HTR-8/SVneo (cell line): Measurements from ENCODE around the gene APBB2.

ENCODE experiments used
- DNase-seq: peaks from one replicate; pipeline ENCODE4 v3.0.0; 2011; ENCODE audit warnings: low spot score, mixed read lengths; ENCODE audit not compliant: insufficient read length
- FAIRE-seq: peaks from 2 replicates; lab custom pipeline; 2011; peaks lifted over from hg19 to GRCh38; lab: Jason Lieb, UNC

Gene APBB2

GRCh38 chr4:41214136-41214824 is at the start of gene APBB2:
Gene APBB2 (minus strand): TSS chr4:41214542. CDS start chr4:41033254, 181,288 bp downstream.
- FAIRE-seq, result peak; percentile 44
- peak; percentile 94 for DNase-seq

GRCh38 chr4:41262198-41262597 is 47.9 kb upstream of the APBB2 start:
- DNase-seq (no peak), FAIRE-seq (no peak)

DNA sequence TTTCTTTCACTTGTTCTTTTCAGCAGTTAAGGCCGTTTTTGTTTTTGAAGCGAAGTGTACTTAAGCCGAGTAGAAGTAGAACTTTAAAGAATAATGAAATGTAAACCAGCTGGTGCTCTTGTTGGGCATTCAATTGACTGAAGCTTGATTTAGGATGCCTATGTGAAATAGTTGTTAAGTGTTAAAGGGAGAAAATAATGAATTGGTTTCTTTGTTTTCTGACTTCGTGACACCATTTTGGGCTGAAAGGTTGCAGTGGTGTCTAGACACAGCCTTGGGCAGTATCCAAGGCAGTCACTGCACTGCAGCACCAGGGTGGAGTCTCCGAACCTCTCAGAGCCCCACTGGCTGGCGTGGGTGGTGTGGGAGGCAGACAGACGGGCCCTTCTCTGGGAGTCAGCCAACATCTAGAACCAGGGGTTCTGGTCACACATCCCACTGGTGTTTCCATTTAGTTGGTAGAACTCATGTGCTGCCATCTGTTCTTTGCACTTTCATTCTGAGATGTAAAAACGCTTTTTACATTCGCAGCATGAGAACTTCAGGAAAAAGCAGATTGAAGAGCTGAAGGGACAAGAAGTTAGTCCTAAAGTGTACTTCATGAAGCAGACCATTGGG is 45.9 kb upstream of the APBB2 start:
- DNase-seq (no peak), FAIRE-seq (no peak)

DNA sequence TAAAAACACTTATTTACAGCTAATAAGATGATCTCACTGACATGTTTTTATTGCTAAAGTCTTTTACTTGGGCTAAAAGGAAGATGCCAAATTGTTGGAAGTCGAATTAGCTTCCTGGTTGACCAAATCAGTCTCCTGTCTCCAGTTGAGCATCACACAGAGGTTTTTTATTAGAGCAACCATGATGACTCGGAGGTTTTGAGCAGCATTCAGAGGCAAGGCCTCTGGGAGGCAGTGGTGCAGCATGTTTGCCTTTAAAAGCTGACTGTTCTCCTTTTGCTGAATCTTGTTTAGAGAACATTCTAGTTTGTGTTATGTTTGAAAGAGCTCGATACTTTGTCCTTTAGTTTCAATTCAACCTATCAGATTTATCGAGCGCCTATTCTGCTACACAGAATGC is 44.4 kb upstream of the APBB2 start:
- FAIRE-seq (no peak), DNase-seq (peak; percentile 57)

GRCh38 chr4:41257906-41258305 is 43.6 kb upstream of the APBB2 start:
- FAIRE-seq, result no peak
- DNase-seq, result no peak

GRCh38 chr4:41257257-41257901 is 43.0 kb upstream of the APBB2 start:
- DNase-seq, result peak; percentile 53
- FAIRE-seq, result peak; percentile 4

- FAIRE-seq (no peak), DNase-seq (peak; percentile 91)
Observed at GRCh38 chr4:41256740-41257256, 42.5 kb upstream of the APBB2 start, which contains the start of gene UCHL1. Gene UCHL1 (plus strand): TSS chr4:41256928. CDS start chr4:41256977, 49 bp downstream.

GRCh38 chr4:41256131-41256739 is 41.9 kb upstream of the APBB2 start:
- peak; percentile 33 for DNase-seq
- FAIRE-seq, result peak; percentile 85

DNA sequence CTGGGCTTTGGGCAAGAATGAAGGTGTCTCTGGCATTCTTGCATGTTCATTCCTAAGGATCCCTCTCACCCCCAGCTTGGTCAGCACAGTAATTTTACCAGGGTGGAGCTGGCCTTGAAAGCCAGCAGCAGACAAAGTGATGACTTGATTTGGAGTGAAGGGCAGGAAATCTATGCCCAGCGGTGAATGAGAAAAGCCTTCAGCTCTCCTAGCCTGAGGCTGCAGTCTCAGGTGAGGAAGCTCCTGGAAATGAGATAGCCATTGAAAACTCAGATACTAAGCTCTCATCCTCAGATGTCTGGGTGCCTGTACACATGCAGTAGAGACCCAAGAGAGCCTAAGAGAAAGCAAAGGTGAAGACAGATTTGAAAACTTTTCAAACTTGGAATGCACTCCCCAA is 31.6 kb upstream of the APBB2 start:
- FAIRE-seq (no peak), DNase-seq (no peak)

- FAIRE-seq (no peak), DNase-seq (no peak)
Observed at GRCh38 chr4:41241919-41242318, 27.6 kb upstream of the APBB2 start.

- no peak for FAIRE-seq
- no peak for DNase-seq
Observed at GRCh38 chr4:41236508-41236907, 22.2 kb upstream of the APBB2 start.

GRCh38 chr4:41236032-41236431 is 21.7 kb upstream of the APBB2 start:
- FAIRE-seq (no peak), DNase-seq (no peak)

DNA sequence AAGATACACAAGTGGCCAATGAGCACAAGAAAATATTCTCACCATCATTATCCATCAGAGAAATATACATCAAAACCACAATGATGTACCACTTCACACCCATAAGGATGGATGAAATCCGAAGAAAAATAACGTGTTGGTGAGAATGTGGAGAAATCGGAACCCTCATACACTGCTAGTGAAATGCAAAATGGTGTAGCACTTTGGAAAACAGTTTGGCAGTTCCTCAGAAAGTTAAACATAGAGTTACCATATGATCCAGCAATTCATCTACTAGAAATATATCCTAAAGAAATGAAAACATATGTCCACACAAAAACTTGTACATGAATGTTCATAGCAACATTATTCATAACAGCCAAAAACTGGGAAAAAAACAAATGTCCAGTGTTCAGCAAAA is 18.5 kb upstream of the APBB2 start:
- DNase-seq, result no peak
- no peak for FAIRE-seq

DNA sequence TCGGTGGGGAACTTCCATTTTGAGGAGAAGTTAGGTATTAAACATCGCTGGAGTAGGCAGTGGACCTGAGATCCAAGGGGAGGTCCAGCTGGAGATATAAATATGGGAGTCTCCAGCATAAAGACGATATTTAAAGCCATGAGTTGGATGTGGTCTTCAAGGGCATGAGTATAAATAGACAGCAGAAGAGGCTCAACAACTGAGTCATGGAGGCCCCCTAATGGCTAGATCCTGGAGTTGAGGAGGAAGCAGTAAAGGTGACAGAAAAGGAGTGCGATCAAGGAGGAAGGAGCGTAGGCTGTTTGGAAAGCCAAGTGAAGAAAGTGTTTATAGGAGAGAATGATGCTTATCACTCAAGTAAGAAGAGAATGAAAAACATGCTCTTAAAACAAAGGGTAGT is 18.1 kb upstream of the APBB2 start:
- DNase-seq (no peak), FAIRE-seq (no peak)

GRCh38 chr4:41227902-41228301 is 13.6 kb upstream of the APBB2 start:
- no peak for DNase-seq
- FAIRE-seq, result no peak

DNA sequence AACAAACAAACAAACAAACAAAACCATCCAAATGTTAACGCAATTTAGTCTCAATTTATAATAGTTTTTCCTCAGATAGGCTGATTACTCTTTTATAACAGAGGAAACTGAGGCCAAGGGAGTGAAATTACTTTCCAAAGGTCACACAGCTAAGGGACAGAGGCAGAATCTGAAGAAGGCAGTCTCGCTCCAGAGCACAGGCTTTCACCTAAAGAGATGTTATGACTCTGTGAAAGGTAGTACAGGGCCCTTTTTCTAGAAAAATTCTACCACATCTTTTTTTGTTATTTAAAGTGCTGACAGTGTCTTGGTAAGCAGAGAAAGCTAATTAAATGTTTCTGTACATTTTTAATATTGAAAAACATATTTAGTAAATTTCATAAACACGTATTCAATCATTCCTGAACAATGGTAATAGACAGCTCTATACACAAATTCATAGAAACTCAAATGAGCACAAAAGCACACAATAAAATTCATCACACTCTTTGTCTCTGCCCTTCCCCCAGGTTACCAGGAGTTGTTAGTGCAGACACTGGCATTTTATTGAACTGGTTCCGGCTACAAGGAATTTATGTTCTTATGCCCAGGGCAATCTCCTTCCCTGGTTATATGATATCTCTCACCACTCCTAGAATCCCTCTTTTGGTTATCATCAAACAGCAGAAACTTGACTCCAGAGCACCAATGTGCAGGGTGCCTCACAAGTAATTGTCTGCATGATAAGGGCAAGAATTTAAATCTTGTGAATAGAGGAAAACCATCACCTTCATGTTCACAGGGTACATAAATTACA is 7.7 kb upstream of the APBB2 start:
- peak; percentile 43 for DNase-seq
- peak; percentile 57 for FAIRE-seq

DNA sequence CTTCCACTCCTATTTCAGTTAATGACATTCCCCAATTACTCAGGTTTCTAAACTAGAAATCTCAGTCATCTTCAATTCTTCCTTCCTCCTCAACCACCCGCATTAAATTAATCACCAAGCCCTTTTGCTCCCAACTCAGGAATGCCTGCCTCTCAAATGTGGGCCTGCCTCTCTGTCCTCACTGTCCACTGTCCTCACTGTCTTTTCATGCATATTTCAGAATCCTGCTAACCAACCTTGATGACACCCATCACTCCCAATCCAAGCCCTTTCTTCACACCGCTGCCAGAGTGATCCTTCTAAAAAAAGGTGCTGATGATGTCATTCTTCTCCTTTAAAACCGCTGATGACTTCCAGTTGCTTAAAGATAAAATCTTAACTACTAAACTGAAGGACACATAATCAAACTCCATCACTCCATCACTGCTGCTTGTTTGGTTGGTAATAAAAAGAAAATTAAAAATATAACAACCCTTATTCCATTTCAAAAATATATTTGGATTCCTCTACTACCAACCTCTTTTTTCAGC is 5.1 kb upstream of the APBB2 start:
- DNase-seq (no peak), FAIRE-seq (no peak)

- DNase-seq (no peak), FAIRE-seq (no peak)
Observed at GRCh38 chr4:41218703-41219102, 4.4 kb upstream of the APBB2 start.

DNA sequence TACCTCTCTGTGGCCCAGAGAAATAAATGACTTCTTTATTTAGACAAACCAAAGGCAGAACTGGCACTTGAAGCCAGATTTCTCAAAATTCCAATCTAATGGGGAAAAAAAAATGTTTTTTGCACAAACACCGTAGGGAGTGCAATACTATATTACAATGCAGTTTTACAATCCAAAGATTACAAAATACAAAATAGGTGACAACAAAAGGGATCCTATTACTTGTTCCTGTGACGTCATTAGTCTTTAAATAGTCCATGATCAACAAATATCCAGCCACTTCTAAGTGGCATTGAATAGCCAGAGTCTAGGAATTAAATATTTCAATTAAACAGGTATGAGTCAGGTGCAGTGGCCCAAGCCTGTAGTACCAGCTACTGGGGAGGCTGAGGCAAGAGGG is 3.0 kb upstream of the APBB2 start:
- no peak for DNase-seq
- FAIRE-seq, result no peak

- DNase-seq (no peak), FAIRE-seq (no peak)
Observed at GRCh38 chr4:41217020-41217333, 2.6 kb upstream of the APBB2 start.
